ENCODE results near the gene L1TD1.
A peak's percentile ranks its signal among the peaks of the same experiment; 100 is the strongest.
"Not testable (repeated sequence)": the region's sequence is repeated elsewhere in the genome, so short reads cannot be mapped to it uniquely, and the experiment has no call there.

L1TD1 gene

DNA sequence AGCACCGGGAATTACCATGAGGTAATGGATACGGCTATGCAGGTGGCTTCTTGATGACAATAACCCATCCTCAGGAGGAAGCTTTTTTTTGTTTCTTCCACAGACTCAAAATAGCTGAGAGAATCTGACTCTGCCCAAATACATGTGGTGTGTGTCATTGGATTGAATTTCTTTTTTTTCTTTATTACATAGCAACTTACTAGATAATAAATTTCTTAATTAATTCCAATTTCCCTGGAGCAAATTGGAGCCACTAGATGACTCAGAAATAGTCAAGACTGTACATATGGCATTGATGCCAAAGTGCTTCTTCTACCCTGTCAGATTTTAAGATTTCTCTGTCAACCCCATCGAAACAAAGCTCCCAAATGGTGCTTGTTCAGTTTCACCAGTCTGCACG lies 42.7 kb downstream of the L1TD1 start:
- Histone ChIP-seq H3K36me3 (no peaks in the 10 kb centered on the region), H3K27me3 (no peaks in the 10 kb centered on the region), H3K4me1 (no peaks in the 10 kb centered on the region), H3K9me3 (no peaks in the 10 kb centered on the region), H3K4me3 (ENCODE audit: low read depth, low read length) (no peak overlapping the region)
- DNase-seq: no peak
- TF ChIP-seq, protein P1, sequence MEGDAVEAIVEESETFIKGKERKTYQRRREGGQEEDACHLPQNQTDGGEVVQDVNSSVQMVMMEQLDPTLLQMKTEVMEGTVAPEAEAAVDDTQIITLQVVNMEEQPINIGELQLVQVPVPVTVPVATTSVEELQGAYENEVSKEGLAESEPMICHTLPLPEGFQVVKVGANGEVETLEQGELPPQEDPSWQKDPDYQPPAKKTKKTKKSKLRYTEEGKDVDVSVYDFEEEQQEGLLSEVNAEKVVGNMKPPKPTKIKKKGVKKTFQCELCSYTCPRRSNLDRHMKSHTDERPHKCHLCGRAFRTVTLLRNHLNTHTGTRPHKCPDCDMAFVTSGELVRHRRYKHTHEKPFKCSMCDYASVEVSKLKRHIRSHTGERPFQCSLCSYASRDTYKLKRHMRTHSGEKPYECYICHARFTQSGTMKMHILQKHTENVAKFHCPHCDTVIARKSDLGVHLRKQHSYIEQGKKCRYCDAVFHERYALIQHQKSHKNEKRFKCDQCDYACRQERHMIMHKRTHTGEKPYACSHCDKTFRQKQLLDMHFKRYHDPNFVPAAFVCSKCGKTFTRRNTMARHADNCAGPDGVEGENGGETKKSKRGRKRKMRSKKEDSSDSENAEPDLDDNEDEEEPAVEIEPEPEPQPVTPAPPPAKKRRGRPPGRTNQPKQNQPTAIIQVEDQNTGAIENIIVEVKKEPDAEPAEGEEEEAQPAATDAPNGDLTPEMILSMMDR (IDR thresholded peaks at IDR 0.05; ENCODE audit: low read depth, low read length): no peak

DNA sequence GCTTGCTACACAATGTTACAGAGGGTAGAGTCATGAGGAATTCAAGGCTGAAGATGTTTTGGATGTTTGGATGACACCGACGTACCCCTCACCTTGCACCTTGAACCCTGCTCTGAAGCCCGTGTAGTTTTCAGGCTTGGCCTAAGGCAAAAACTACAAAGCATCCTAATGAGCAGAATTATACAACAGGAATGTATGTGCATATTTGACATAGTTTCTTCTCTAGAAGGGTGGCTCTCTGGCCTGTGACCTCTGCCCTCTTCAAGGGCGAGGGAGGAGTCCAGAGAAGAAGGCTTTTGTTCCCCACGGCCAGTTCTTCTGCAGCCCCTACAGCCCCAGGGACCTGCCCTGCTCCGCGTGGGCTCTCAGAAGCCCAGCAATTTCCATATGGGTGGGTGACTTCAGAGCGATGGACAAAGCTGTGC lies 43.3 kb downstream of the L1TD1 start:
- no peak for DNase-seq
- H3K4me1 ChIP-seq: no peaks in the 10 kb centered on the region
- H3K27me3 ChIP-seq: no peaks in the 10 kb centered on the region
- no peaks in the 10 kb centered on the region for H3K9me3 ChIP-seq
- H3K36me3 ChIP-seq: no peaks in the 10 kb centered on the region
- TF ChIP-seq, protein P1 (IDR thresholded peaks at IDR 0.05; ENCODE audit: low read depth, low read length): no peak
- no peak overlapping the region for H3K4me3 ChIP-seq (ENCODE audit: low read depth, low read length)

DNA sequence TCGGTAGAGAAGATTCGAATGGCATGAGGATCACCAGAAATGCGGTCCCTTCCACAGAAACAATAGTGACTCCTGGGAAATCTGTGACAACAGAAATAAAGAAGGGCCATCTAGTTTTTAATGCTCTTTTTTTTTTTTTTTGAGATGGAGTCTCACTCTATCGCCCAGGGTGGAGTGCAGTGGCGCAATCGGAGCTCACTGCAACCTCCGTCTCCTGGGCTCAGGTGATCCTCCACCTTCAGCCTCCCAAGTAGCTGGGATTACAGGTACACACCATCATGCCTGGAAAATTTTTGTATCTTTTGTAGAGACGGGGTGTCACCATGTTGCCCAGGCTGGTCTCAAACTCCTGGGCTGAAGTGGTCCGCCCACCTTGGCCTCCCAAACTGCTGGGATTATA lies 43.9 kb downstream of the L1TD1 start:
- no peak for DNase-seq
- Histone ChIP-seq H3K4me1 (no peaks in the 10 kb centered on the region), H3K9me3 (no peaks in the 10 kb centered on the region), H3K27me3 (no peaks in the 10 kb centered on the region), H3K4me3 (ENCODE audit: low read depth, low read length) (no peak overlapping the region), H3K36me3 (no peaks in the 10 kb centered on the region)
- TF ChIP-seq, protein P1 (IDR thresholded peaks at IDR 0.05; ENCODE audit: low read depth, low read length): no peak

DNA sequence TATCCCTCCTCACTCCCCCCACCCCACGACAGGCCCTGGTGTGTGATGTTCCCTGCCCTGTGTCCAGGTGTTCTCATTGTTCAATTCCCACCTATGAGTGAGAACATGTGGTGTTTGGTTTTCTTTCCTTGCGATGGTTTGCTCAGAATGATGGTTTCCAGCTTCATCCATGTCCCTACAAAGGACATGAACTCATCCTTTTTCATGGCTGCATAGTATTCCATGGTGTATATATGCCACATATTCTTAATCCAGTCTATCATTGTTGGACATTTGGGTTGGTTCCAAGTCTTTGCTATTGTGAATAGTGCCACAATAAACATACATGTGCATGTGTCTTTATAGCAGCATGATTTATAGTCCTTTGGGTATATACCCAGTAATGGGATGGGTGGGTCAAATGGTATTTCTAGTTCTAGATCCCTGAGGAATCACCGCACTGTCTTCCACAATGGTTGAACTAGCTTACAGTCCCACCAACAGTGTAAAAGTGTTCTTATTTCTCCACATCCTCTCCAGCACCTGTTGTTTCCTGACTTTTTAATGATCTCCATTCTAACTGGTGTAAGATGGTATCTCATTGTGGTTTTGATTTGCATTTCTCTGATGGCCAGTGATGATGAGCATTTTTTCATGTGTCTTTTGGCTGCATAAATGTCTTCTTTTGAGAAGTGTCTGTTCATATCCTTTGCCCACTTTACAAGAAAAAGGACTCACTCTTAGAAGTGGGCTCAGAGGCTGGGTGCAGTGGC lies 45.2 kb downstream of the L1TD1 start:
- not testable (repeated sequence) for H3K27me3 ChIP-seq; H3K9me3 ChIP-seq; H3K4me1 ChIP-seq; H3K36me3 ChIP-seq; DNase-seq; H3K4me3 ChIP-seq (ENCODE audit: low read depth, low read length)

DNA sequence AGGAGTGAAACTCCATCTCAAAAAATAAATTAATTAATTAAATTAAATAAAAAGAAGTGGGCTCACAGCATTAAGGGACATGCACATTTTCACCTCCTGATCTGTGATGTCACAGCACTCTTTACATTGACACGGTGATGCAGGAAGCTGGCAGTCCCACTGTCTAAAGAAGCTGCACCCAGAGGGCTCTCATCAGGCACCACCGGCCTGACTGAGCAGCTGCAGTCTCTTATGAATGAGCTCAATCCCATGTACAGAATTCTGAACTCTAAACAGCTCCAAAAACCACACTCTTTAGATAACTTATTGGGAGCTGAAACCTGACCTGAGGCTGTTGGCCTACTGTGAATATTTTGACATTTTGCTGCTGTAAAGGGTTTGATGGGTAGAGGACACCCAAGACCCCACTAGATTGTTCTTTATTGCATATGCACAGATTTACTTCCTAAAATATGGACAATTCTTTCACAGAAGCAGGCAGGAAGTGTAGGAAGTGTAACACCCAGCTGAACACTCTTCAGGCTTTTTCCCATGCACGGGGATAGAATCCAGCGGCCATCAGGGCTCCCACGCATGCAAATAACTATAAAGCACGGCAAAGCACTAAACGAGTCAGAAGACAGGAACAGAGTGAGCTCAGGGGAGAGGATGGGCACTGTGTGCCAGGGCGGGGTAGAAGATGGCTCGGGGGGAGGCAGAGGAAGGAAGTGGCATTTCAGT lies 46.2 kb downstream of the L1TD1 start:
- TF ChIP-seq, protein P1 (IDR thresholded peaks at IDR 0.05; ENCODE audit: low read depth, low read length): no peak

DNA sequence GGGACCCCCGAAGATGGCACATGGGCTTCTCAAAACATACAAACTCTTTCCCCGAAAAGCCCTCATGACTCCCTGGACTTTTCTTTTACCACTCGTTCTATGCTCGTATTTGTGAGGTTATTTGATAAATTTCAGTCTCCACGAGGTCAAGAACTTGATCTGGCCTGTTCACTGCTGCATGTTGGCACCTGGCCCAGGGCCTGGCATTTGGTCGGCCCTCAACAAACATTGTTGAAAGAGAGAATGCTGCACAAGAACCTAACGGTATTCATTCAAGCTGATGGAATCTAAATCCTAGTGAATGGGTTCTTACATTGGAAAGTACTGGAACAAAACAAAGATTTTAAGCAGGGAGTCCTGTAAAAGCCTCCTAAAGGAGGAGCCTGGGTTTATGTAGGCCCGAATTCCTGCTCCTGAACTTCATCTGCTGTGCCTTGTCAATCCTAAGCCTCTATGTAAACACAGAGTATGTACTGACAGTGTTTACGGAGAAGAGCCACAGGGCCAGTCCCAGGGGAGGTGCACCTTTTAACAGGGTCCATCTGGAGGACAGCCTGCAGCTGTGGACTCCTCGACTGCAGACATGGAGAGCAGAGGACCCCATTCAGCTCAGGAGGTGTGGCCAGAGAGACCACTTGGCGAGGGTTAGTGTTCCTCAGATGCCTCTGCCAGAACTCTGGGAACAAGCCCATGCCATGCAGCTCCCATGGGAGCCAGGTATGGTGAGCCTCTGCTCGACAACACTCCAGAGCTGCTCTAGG lies 46.9 kb downstream of the L1TD1 start:
- no peaks in the 10 kb centered on the region for H3K27me3 ChIP-seq
- H3K4me3 ChIP-seq (ENCODE audit: low read depth, low read length): no peak overlapping the region
- H3K4me1 ChIP-seq: no peaks in the 10 kb centered on the region
- TF ChIP-seq, protein P1 (IDR thresholded peaks at IDR 0.05; ENCODE audit: low read depth, low read length): no peak
- no peaks in the 10 kb centered on the region for H3K36me3 ChIP-seq
- peak; percentile 19 for DNase-seq
- H3K9me3 ChIP-seq: no peaks in the 10 kb centered on the region

More for the DNA sequence above, 46.2 kb downstream of the L1TD1 start:
- no peaks in the 10 kb centered on the region for H3K36me3 ChIP-seq
- no peak overlapping the region for H3K4me3 ChIP-seq (ENCODE audit: low read depth, low read length)
- no peaks in the 10 kb centered on the region for H3K4me1 ChIP-seq
- H3K9me3 ChIP-seq: no peaks in the 10 kb centered on the region
- no peak for DNase-seq
- H3K27me3 ChIP-seq: no peaks in the 10 kb centered on the region

DNA sequence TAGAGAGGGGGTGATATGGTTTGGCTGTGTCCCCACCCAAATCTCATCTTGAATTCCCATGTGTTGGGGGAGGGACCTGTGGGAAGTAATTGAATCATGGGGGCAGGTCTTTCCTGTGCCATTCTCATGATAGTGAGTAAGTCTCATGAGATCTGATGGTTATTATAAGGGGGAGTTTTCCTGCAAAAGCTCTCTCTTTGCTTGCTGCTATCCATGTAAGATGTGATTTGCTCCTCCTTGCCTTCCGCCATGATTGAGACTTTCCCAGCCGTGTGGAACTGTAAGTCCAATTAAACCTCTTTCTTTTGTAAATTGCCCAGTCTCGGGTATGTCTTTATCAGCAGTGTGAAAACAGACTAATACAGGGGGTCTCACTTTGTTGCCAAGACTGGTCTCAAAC lies 49.7 kb downstream of the L1TD1 start:
- H3K4me3 ChIP-seq (ENCODE audit: low read depth, low read length); H3K36me3 ChIP-seq; H3K9me3 ChIP-seq; H3K27me3 ChIP-seq; H3K4me1 ChIP-seq; DNase-seq: not testable (repeated sequence)

Data from BE2C (cell line).